Prostate gland (tissue), 2 donors: ENCODE results near the gene COX6A1.

Experiments
- POLR2AphosphoS5 ChIP-seq: sonication (generic); formaldehyde crosslinking; IDR thresholded peaks from one replicate; pipeline ENCODE4 v1.6.1; 2017; ENCODE audit warnings: antibody characterized with exemption
- TF ChIP-seq, protein P1 (sequence below), 4 experiments: fragments of 200-600 bp in 2 of 4; fragments of 450-650 bp in 2 of 4; sonication (generic) in 2 of 4; IDR thresholded peaks; 1 replicate in 3 of 4; 2 replicates in 1 of 4; pipeline ENCODE4 v1.5.1; 2016 to 2019; ENCODE audit warnings: antibody characterized with exemption in 4 of 4, mild to moderate bottlenecking in 2 of 4, moderate library complexity in 2 of 4

DNA sequence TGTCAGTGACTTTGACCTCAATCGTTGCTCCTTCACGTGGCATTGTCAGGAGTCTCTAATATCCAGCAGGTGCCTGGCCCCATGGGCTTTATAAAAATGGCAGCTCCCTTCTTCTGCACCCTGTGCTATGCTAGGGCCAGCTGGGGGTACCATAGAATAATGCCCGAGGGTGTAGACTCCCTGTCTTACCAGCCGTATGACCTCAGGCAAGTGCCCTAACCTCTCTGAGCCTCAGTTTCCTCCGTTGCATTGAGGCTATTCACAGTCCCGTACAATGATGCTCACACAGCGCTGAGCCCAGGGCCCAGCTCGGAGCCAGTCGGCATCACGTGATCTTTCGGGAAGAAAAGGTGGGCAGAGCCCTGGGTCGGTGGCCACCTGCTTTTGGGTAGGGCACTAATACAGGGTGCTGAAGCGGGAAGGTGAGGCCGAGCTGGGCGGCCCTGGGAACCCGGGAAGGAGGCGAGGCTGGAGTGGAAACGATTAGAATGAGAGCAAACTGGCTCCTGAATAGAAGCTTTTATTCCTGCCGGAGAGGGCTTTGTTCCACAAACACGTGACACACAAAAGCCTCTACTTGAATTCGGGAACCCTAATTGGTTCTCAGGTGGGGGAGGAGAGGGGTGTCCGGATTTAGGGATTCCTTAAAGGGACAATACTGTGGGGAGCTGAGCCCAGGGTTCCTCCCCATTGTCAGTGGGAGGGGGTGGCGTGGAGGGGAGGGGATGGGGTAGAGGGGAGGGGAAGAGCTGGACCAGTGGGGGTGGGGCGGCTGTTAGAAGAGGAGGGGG is 49.0 kb upstream of the COX6A1 start:
- no peak for TF ChIP-seq POLR2AphosphoS5
- TF ChIP-seq, protein P1, sequence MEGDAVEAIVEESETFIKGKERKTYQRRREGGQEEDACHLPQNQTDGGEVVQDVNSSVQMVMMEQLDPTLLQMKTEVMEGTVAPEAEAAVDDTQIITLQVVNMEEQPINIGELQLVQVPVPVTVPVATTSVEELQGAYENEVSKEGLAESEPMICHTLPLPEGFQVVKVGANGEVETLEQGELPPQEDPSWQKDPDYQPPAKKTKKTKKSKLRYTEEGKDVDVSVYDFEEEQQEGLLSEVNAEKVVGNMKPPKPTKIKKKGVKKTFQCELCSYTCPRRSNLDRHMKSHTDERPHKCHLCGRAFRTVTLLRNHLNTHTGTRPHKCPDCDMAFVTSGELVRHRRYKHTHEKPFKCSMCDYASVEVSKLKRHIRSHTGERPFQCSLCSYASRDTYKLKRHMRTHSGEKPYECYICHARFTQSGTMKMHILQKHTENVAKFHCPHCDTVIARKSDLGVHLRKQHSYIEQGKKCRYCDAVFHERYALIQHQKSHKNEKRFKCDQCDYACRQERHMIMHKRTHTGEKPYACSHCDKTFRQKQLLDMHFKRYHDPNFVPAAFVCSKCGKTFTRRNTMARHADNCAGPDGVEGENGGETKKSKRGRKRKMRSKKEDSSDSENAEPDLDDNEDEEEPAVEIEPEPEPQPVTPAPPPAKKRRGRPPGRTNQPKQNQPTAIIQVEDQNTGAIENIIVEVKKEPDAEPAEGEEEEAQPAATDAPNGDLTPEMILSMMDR (IDR thresholded peaks at IDR 0.05) = no peak
